ENCODE data around the gene DRC7. TPM values are rescaled to one million over a fixed set of nuclear protein-coding genes. Genes with fewer than 3 reads are reported as not detected.

DRC7 gene
- total and polyA plus RNA-seq, 9 of the 15 experiments (the other 6 are each of a cell fraction or from before 2014, with no cell fraction given) = 0.04 to 0.33 (median 0.12) TPM; not detected in 3

- TF ChIP-seq UBTF (IDR thresholded peaks at IDR 0.05; ENCODE audit: borderline replicate concordance in 1 of 2, low read depth in 2 of 2, low read length in 2 of 2) = no peak
- TF ChIP-seq YBX1 (IDR thresholded peaks at IDR 0.05) = no peak
- no peak for TF ChIP-seq RAD51 (IDR thresholded peaks at IDR 0.05; ENCODE audit: borderline replicate concordance, low read depth)
- TF ChIP-seq ZC3H4 (CRISPR knock-in tag; IDR thresholded peaks at IDR 0.05; ENCODE audit: borderline replicate concordance) = no peak
- TF ChIP-seq ZNF239 (CRISPR knock-in tag; IDR thresholded peaks at IDR 0.05) = no peak
- TF ChIP-seq MNT (conservative IDR thresholded peaks at IDR 0.05) = no peak
- TF ChIP-seq ZC3H8 (IDR thresholded peaks at IDR 0.05) = no peak
- no peak for TF ChIP-seq ZNF518B (CRISPR knock-in tag; IDR thresholded peaks at IDR 0.05)
- no peak for TF ChIP-seq ZNF384 (IDR thresholded peaks at IDR 0.05; ENCODE audit: low read depth, low read length)
- TF ChIP-seq ZC3H11A (IDR thresholded peaks at IDR 0.05; ENCODE audit: low read depth, low read length) = no peak
- no peak for TF ChIP-seq ELF2 (CRISPR knock-in tag; IDR thresholded peaks at IDR 0.05)
- TF ChIP-seq RFX5 (IDR thresholded peaks at IDR 0.05; ENCODE audit: low read depth, low read length) = no peak
- no peak for TF ChIP-seq MCM7 (IDR thresholded peaks at IDR 0.05)
- TF ChIP-seq CHCHD3 (CRISPR knock-in tag; IDR thresholded peaks at IDR 0.05) = no peak
- TF ChIP-seq TAL1 (IDR thresholded peaks at IDR 0.05) = no peak
- no peak for TF ChIP-seq ZBTB11 (CRISPR knock-in tag; IDR thresholded peaks at IDR 0.05)
- no peak for TF ChIP-seq BRD4 (IDR thresholded peaks at IDR 0.05)
Measured at GRCh38 chr16:57720142-57720575, 25.6 kb downstream of the DRC7 start (continued).
